NCI-H2029 treated with DMSO at 0.1 percent for 48 hours (cell line): ENCODE measurements around the gene TTLL11.
"Not testable (repeated sequence)": the region's sequence is repeated elsewhere in the genome, so short reads cannot be mapped to it uniquely, and the experiment has no call there.

Source experiments
- DNase-seq: peaks from one replicate; lab custom pipeline; 2025; lab: John Stamatoyannopoulos, UW

TTLL11 gene

DNA sequence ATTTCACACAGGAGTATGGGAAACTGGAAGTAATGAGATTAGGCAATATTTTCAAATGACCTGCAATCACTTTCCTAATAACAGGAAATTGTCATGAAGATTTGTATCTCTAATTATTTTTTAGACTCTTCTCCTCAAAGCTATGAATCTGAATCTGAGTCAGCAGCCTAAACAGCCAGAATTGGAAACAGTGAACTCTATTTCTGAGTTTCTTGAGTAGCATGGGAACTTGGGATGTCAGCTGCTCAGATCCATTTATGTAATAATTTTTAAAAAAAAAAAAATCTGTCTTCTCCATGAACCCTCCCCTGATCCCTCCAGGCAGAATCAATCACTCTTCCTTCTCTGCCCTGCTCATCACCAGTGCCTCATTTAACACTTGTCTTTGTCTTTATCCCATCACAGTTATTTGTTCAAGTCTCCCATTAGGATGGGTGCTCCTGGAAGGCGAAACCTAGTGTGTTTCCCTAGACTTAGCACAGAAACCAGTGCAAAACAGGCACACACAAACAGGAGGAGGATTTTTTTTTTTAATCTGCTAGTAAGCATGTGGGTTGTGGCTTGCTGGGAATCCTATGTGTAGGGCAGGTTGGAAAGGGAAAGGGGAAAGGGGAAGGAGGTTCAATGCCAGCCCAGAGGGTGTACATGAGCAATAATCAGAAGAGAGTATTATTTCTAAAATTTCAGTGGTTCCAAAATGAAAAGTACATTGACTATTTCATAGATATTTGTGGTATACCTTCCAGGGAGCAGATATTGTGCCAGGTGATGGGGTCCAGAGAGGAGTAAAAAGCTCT, 186.8 kb downstream of the TTLL11 start:
- no peak for DNase-seq

GRCh38 chr9:121902461-121903135, 190.5 kb downstream of the TTLL11 start:
- no peak for DNase-seq

GRCh38 chr9:121901616-121902015, 191.5 kb downstream of the TTLL11 start:
- no peak for DNase-seq

DNA sequence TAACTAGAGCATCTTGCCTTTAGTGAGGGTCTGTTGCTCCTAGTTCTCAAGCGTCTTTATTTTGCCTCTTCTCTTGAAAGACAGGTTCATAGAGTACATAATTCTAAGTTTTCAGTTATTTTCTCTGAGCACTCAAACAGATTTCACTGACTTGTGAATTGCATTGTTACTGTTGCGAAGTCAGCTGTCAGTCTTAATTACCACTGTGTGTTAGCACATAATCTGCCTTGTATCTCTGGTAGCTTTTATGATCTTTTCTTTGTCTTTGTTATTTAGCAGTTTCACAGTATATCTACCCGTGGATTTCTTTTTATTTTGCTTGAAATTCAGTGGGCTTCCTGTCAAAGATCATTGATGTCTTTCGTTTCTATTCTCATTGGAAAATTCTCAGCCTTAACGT, 192.9 kb downstream of the TTLL11 start:
- no peak for DNase-seq

DNA sequence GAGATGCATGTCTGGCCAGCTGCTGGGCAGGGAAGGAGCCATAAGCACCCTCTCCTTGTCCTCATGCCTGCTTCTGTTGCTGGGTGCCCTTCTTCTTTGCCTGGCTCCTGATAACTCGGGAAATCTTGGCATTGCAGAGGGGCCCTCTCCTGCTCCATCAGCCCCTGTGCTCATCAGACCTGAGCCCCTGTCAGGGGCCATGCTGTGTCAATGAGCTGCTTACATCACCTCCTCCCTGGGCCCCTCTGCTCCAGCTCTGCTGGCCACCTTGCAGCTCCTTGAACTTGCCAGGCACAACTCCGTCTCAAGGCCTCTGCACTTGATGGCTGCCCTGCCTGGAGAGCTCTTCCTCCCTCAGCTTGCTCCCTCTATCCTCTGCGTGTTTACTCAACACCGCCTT, 194.3 kb downstream of the TTLL11 start:
- no peak for DNase-seq

DNA sequence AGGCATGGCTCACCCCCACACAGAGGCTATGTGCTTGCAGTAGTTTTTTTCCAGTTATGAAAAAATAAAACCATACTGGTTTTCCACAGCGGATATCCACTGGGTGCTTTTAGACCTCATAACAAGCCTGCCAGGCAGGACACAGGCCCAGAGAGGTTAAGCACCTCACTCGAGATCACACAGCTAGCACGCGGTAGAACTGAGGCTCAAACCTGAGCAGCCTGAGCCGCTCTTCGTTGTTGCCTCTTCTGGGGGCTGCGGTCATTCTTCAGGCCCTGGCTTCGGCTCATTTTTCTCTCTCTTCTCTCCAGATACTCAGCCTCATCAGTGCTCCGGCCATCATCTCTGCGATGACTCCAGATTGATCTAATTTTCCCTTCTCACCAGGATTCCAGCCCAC, 196.0 kb downstream of the TTLL11 start:
- DNase-seq = no peak

DNA sequence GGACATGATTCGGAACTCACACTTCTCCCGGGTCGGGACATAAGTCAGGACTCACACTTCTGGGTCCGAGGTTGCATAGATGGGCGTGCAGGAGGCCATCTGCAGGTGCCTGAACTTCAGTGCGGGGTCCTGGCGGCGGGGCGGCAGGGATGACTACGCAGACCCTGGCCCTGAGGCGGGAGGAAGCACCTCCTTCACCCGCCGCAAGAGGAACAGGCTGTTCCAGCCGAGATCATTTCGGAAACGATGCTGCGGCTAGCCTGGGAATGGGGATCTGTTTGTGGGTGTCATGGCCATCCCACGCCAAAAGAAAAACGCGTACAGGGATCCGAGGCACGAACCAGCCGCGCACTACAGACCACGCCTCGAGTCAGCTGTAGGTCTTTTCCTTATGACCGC, 196.6 kb downstream of the TTLL11 start:
- DNase-seq = no peak

DNA sequence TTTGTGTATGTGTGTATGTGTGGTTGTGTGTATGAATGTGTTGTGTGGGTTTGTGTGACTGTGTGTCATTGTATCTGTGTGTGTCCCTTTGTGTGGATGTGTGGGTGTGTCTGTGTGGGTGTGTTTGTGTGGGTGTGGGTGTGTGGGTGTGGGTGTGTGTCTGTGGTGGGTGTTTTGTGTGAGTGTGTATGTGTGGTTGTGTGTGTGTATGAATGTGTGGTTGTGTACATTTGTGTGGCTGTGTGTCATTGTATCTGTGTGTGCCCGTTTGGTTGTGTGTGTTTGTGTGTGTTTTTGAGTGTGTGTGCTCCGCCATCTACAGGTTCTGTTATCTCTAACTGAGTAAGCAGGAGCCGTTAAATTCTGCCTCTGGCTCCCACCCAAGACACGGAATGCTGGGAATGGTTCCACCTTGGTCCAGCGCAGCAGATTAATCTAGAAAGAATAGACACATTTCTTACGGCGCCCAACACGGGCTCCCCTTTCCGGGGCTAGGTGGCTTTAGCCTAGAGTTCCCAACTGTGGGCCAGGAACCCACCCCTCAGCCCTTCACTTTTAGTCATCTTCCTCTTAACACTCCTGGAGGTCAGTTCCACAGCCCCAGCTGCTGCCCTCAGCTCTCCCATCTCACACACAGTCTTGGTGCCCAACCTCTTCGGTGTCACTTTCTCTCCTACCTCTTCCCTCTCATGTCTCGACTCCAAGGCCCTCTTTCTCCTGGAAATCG, 197.1 kb downstream of the TTLL11 start:
- DNase-seq = no peak

GRCh38 chr9:121895358-121895757, 197.8 kb downstream of the TTLL11 start:
- DNase-seq = no peak

DNA sequence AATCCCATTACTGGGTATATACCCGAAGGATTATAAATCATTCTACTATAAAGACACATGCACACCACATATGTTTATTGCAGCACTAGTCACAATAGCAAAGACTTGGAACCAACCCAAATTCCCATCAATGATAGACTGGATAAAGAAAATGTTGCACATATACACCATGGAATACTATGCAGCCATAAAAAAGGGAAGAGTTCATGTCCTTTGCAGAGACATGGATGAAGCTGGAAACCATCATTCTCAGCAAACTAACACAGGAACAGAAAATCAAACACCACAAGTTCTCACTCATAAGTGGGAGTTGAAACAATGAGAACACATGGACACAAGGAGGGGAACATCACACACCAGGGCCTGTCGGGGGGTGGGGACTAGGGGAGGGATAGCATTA, 198.7 kb downstream of the TTLL11 start:
- not testable (repeated sequence) for DNase-seq

- no peak for DNase-seq
Measured at GRCh38 chr9:121893786-121894185, 199.3 kb downstream of the TTLL11 start.

- no peak for DNase-seq
Measured at GRCh38 chr9:121892706-121893105, 200.4 kb downstream of the TTLL11 start.

DNA sequence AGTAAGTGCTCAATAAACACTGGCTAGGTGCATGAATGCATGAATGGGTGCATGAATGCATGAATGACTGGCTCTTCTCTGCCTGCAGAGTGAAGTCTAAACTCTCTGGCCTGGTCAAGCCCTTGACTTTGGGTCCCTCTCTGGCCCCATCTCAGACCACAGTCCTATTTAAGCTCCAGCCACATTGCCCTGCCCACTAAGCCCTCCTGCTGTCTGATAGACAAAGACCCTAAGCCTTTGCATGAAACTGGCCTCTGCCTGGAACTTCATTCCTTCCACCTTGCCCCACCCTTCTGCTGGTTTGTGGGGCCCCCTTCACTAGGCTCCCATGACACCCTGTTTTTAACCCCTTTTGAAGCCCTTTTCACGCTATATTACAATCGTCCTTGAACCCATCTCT, 202.4 kb downstream of the TTLL11 start:
- DNase-seq = no peak

DNA sequence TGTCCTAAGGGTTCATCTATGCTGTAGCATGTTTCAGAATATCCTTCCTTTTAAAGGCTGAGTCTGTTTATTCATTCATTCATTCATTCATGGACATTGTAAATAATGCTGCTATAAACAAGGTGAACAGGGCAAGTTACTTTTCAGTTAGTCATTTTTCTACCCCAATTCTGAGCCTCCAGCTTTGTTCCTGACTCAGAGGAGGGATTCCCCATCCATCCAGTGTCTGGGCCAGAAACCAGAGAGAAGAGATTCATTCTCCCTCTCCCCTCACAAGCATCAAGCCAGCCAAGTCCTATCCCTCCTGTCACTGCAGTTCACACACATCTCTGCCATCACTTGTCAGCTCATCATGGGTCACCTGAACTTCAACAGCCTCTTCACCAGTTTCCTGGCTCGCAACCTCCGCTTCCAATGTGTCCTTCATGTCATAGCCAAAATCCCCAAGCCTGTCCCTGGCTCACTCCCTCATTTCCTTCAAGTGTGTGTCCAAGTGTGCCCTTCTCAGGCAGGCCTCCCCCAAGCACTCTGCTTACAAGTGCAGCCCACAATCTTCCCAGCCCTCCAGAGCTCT, 203.0 kb downstream of the TTLL11 start:
- peak; percentile 45 for DNase-seq

DNA sequence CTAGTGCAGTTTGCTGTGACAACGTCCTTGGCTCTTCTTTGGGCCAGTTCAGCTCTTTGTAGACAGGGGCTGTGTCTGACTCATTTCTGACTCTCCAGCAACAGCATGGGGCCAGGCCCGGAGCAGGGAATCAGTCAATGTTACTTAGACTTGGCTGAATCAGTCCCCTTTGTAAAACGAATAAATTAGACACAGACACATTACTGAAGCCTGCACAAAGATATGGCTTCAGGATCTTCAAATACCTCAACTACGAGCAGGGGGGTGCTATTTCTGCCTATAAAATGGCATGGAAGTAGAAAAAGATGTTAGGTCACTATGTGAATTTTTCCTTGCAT, 204.7 kb downstream of the TTLL11 start:
- DNase-seq = no peak

DNA sequence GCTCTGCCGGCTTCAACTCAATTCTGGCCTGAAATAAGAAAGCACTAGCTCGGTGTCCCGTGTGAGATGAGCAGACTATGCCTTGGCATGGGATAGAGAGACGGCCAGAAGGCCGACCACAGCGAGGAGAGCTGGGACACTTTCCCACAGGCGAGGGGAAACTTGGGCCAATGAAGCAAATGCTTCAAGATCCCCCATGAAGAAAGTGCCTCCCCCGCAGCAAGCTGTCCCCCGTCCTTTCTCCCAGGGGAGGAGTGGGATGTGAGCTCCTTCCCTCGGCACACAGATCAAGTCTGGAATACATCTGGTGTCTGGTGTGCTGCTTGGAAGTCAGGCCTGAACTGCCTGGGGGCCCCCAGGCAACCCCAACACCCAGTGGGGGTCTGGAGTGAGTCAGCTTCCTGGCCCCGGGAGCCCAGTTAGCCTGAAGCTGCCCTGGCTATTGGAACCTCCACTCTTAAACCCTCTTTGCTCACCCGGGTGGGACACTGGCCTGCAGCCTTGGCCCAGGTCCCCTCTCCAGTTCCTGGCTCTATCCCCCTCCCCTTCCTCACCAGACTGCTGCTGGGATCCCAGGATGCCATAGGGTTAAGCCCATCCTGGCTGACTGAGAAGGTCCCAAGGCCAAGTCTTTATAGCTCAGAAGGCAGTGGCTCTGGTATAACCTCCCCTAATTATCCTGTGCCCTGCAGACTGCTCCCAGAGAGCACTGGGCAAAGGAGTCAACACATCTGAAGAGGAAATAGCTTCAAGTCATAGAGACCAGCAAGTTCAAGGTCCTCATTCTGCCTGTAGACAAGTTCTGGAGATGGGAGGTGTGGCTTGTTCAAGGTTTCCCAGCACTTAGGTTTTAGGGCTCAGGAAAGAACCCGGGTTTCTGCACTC, 205.3 kb downstream of the TTLL11 start:
- no peak for DNase-seq

GRCh38 chr9:121886759-121887485, 206.2 kb downstream of the TTLL11 start:
- DNase-seq = no peak

DNA sequence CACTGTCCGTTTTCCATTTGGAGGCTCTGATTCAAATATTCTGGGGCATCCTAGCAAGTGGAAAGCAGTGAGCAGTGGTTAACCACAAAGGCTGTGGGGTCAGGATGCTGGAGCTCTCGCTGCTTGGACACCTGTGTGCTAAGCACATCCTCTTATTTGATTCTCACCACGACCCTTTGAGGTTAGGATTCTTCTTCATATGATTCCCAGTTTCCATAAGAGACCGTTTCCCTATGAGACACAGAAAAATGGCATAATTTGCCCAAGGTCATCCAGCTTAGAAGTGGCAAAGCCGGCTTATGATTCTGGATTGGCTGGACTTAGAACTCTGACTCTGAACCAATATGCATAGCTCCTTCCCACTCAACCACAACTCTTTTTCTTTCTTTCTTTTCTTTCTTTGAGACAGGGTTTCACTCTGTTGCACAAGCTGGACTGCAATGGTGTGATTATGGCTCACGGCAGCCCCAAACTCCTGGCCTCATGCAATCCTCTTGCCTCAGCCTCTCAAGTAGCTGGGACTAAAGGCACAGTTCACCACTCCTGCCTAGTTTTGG, 207.7 kb downstream of the TTLL11 start:
- DNase-seq = no peak

DNA sequence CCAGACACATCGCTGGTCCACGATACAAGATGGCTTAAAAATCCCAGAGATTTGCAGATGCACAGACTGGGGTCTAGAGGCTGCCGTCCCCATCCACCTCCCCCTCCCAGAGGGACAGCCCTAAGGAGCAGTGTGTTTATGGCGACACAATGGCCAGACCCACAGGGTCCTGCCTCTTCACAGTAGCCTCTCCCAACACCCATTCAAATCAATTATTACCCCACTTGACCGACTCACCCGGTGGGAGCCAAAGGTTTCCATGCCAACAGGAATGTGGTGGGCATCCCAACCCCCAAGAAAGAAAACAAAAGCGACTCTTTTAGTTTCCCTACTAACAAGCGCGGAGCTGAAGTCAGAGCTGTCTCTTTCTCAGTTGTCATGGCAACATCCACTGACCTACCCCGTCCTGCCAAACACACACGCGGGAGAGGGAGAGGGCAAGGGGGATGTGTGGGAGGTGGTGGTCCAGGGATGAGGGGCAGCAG, 209.0 kb downstream of the TTLL11 start:
- no peak for DNase-seq

DNA sequence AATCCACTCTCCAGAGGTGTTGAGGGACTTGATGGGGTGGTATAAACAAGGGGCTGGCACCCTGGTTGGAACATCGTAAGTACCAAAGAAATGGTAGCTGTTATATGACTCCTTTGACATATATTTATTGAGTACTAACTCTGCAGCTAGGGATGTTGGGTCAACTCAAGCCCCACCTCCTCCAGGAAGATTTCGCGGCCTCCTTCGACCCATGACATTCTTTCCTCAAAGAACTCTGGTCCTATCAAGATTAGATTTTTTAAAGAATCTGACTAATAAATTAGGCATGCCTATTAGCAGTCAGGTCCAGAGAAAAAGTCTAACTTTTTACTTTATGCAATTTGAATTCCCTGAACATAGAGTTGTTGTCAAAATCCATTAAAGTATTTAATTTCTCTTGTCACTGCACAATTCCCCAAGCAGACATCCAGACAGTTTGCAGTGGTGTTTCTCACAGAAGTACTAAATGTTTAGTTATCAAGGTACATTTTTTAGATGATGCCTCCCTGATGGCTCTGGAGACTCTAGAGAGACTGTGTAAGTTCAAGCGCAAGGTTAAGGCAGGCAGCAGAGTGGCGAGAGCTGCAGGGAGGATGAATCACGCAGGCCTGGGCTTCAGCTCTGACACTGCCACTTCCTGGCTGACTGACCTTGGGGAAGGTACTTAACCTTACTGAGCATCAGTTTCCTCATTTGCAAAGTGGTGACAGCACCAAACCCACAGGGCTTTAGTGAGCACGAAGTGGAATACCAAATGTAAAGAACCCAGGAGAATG, 209.6 kb downstream of the TTLL11 start:
- DNase-seq = no peak
